Stimulated activated CD4-positive, alpha-beta T cell treated with anti-CD3 and anti-CD28 coated beads, Interleukin-15, amount 100 ng/mL, for 24 hours (primary cell): Measurements from ENCODE around the gene FGD5.
A peak's percentile ranks its signal among the peaks of the same experiment; 100 is the strongest.

Source experiments
- DNase-seq: peaks from one replicate; pipeline ENCODE4 v3.0.0-alpha.2; 2020

The FGD5 gene

GRCh38 chr3:14789640-14790285, 29.0 kb upstream of the FGD5 start:
- no peak for DNase-seq

GRCh38 chr3:14791343-14791945, 27.3 kb upstream of the FGD5 start:
- peak; percentile 74 for DNase-seq

GRCh38 chr3:14792691-14793121, 26.1 kb upstream of the FGD5 start:
- DNase-seq: no peak

- DNase-seq: no peak
Observed at GRCh38 chr3:14793126-14793857, 25.5 kb upstream of the FGD5 start.

- DNase-seq: no peak
Observed at GRCh38 chr3:14793858-14794234, 24.9 kb upstream of the FGD5 start.

- DNase-seq: no peak
Observed at GRCh38 chr3:14794435-14794834, 24.3 kb upstream of the FGD5 start.

- no peak for DNase-seq
Observed at GRCh38 chr3:14795996-14796395, 22.8 kb upstream of the FGD5 start.

GRCh38 chr3:14796403-14797077, 22.2 kb upstream of the FGD5 start:
- no peak for DNase-seq

- DNase-seq: no peak
Observed at GRCh38 chr3:14797731-14798130, 21.0 kb upstream of the FGD5 start.

GRCh38 chr3:14798231-14798630, 20.5 kb upstream of the FGD5 start:
- no peak for DNase-seq

- no peak for DNase-seq
Observed at GRCh38 chr3:14799146-14799545, 19.6 kb upstream of the FGD5 start.

GRCh38 chr3:14801031-14801430, 17.7 kb upstream of the FGD5 start:
- DNase-seq: no peak

- DNase-seq: no peak
Observed at GRCh38 chr3:14801668-14802380, 16.9 kb upstream of the FGD5 start.

GRCh38 chr3:14802381-14802731, 16.4 kb upstream of the FGD5 start:
- no peak for DNase-seq

- DNase-seq: peak; percentile 17
Observed at GRCh38 chr3:14803101-14803980, 15.4 kb upstream of the FGD5 start.

GRCh38 chr3:14803981-14804834, 14.6 kb upstream of the FGD5 start:
- no peak for DNase-seq

- DNase-seq: no peak
Observed at GRCh38 chr3:14804835-14805780, 13.7 kb upstream of the FGD5 start.

GRCh38 chr3:14805961-14806537, 12.7 kb upstream of the FGD5 start:
- DNase-seq: no peak

GRCh38 chr3:14806641-14807263, 12.0 kb upstream of the FGD5 start:
- DNase-seq: peak; percentile 29
